PC-9 (cell line): ENCODE measurements around the gene PIK3R3. TPM values are rescaled to one million over a fixed set of nuclear protein-coding genes. Genes with fewer than 3 reads are reported as not detected.
"Not testable (repeated sequence)": the region's sequence is repeated elsewhere in the genome, so short reads cannot be mapped to it uniquely, and the experiment has no call there.

Experiments
- BruUV-seq: library from RNA; stranded (reverse); fragments of 400-500 nt; replicated peaks from 2 replicates; lab custom pipeline; 2021; lab: Mats Ljungman, UMichigan
- CTCF ChIA-PET: fragments of 300-600 bp; sonication (Branson Sonifier 250); formaldehyde crosslinking; loops from one replicate; lab custom pipeline; 2022; ENCODE audit warnings: antibody characterized with exemption; lab: Charles Lee
- POLR2A ChIA-PET: fragments of 300-600 bp; sonication (Branson Sonifier 250); formaldehyde crosslinking; loops from one replicate; lab custom pipeline; 2022; ENCODE audit warnings: antibody characterized with exemption; ENCODE audit not compliant: unreplicated experiment; lab: Charles Lee
- DNase-seq, 2 experiments: peaks; one replicate each; pipeline versions ENCODE4 v3.0.0 to v3.0.0-alpha.2; 2015 to 2022; ENCODE audit warnings: mixed read lengths in 1 of 2
- H2AFZ ChIP-seq: fragments of 200-600 bp; sonication (generic); 2 replicates; pipeline ENCODE4 v1.8.1; 2017; ENCODE audit warnings: antibody characterized with exemption
- H3F3A ChIP-seq: fragments of 200-600 bp; sonication (generic); 2 replicates; pipeline ENCODE4 v1.8.1; 2017; ENCODE audit warnings: antibody characterized with exemption, mild to moderate bottlenecking, low read depth; ENCODE audit not compliant: insufficient read depth
- H3K27ac ChIP-seq: fragments of 200-600 bp; sonication (generic); 2 replicates; pipeline ENCODE4 v1.6.1; 2016; ENCODE audit warnings: mixed run types
- H3K27me3 ChIP-seq: fragments of 200-600 bp; sonication (generic); 2 replicates; pipeline ENCODE4 v1.6.1; 2016; ENCODE audit warnings: low read depth, mixed run types; ENCODE audit not compliant: insufficient read depth
- H3K36me3 ChIP-seq: fragments of 200-600 bp; sonication (generic); 2 replicates; pipeline ENCODE4 v1.6.1; 2016; ENCODE audit warnings: low read depth, mixed run types
- H3K4me1 ChIP-seq: fragments of 200-600 bp; sonication (generic); replicated peaks from 2 replicates; pipeline ENCODE4 v1.6.1; 2016; ENCODE audit warnings: mixed run types; ENCODE audit not compliant: insufficient read depth
- H3K4me2 ChIP-seq: fragments of 200-600 bp; sonication (generic); 2 replicates; pipeline ENCODE4 v1.6.1; 2017; ENCODE audit warnings: mixed run types
- H3K4me3 ChIP-seq: fragments of 200-600 bp; sonication (generic); 2 replicates; pipeline ENCODE4 v1.6.1; 2016; ENCODE audit warnings: mixed run types
- H3K79me2 ChIP-seq: fragments of 200-600 bp; sonication (generic); 2 replicates; pipeline ENCODE4 v1.6.1; 2017; ENCODE audit warnings: low read depth, mixed run types
- H3K9me2 ChIP-seq: fragments of 200-600 bp; sonication (generic); 2 replicates; pipeline ENCODE4 v1.8.1; 2017; ENCODE audit warnings: mild to moderate bottlenecking; ENCODE audit not compliant: insufficient read depth
- H3K9me3 ChIP-seq: fragments of 200-600 bp; sonication (generic); 2 replicates; pipeline ENCODE4 v1.8.1; 2016; ENCODE audit warnings: low read depth; ENCODE audit not compliant: insufficient read depth
- H4K20me1 ChIP-seq: fragments of 200-600 bp; sonication (generic); 2 replicates; pipeline ENCODE4 v1.8.1; 2017; ENCODE audit not compliant: insufficient read depth
- CTCF ChIP-seq: fragments of 200-600 bp; sonication (generic); conservative IDR thresholded peaks from 2 replicates; pipeline ENCODE4 v1.6.1; 2017; ENCODE audit warnings: mixed run types, antibody characterized with exemption, mild to moderate bottlenecking, moderate library complexity
- EZH2 ChIP-seq: fragments of 200-600 bp; sonication (generic); IDR thresholded peaks from 2 replicates; pipeline ENCODE4 v1.8.0; 2017; ENCODE audit warnings: antibody characterized with exemption, low read depth
- intact Hi-C: fragments of 100-400 bp; cut with micrococcal nuclease; formaldehyde crosslinking; loops from one replicate; pipeline ENCODE4 v1.10.0; 2022; ENCODE audit not compliant: unreplicated experiment
- total RNA-seq: library from RNA; stranded (reverse); gene quantifications from 2 replicates; pipeline ENCODE4 v1.2.3, GENCODE V29; 2021

Gene PIK3R3
- total RNA-seq, 1 experiment from 2014 or later = 44.2 TPM

DNA sequence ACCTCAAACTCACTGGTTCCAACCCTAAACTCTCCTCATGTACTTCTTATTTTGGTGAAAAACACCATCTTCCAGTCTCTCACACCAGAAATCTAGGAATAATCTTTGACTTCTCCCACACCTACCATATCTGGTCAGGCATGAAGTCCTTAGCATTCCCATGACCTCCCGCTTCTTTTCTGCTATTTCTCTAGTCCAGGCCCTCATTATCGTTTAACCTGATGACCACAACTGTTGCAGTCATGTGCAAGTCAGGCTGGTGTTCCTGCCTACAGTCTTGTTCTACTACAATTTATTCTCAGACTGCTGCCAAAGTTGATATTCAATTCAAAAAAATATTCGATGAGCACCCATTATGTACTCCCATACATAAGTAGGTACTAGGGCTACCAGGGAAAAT is 71.3 kb downstream of the PIK3R3 start:
- Histone ChIP-seq H4K20me1 (no peaks in the 10 kb centered on the region), H3K27me3 (no peaks in the 10 kb centered on the region), H3F3A (peaks cover 29% of the 10 kb centered on the region; the same call in 1 of the 2 replicates), H3K79me2 (0 out of 2 replicates have a peak, but pooled peaks cover 1% of the 10 kb centered on the region), H3K9me2 (no peaks in the 10 kb centered on the region), H3K4me1 (no peaks in the 10 kb centered on the region), H2AFZ (no peak overlapping the region), H3K27ac (no peak overlapping the region), H3K4me2 (no peak overlapping the region), H3K4me3 (no peak overlapping the region), H3K9me3 (no peaks in the 10 kb centered on the region), H3K36me3 (peaks cover 59% of the 10 kb centered on the region)
- CTCF ChIA-PET = no interaction called here
- no peak for TF ChIP-seq CTCF
- TF ChIP-seq EZH2 = no peak
- BruUV-seq = no TSS peak
- DNase-seq = no peak
- POLR2A ChIA-PET = interaction anchor here (0.5 to 1.1 kb wide), 2 partner anchors 128 to 411 kb away, joined by 6 to 8 read pairs; no protein-coding TSS in a partner anchor
- intact Hi-C loops = no loop called here

- Histone ChIP-seq H3K27me3 (no peaks in the 10 kb centered on the region), H3K79me2 (no peaks in the 10 kb centered on the region), H4K20me1 (no peaks in the 10 kb centered on the region), H3F3A (peaks cover 23% of the 10 kb centered on the region; the same call in 1 of the 2 replicates), H2AFZ (no peak overlapping the region), H3K4me2 (no peak overlapping the region), H3K9me2 (no peaks in the 10 kb centered on the region), H3K4me1 (0 out of 2 replicates have a peak, but pooled peaks cover 2% of the 10 kb centered on the region), H3K9me3 (no peaks in the 10 kb centered on the region), H3K27ac (no peak overlapping the region), H3K4me3 (no peak overlapping the region), H3K36me3 (peaks cover 57% of the 10 kb centered on the region)
- intact Hi-C loops = no loop called here
- DNase-seq = no peak
- ChIA-PET CTCF (no interaction called here), POLR2A (no interaction called here)
- no TSS peak for BruUV-seq
- TF ChIP-seq CTCF = no peak
- TF ChIP-seq EZH2 = no peak
These were observed 73.5 kb downstream of the PIK3R3 start for GRCh38 chr1:46058936-46059335.

GRCh38 chr1:46057781-46058180 is 74.6 kb downstream of the PIK3R3 start:
- intact Hi-C loops = no loop called here
- no TSS peak for BruUV-seq

GRCh38 chr1:46057215-46057614 is 75.2 kb downstream of the PIK3R3 start:
- POLR2A ChIA-PET, DNase-seq, BruUV-seq, H3K9me2 ChIP-seq, H2AFZ ChIP-seq, H4K20me1 ChIP-seq, H3K27me3 ChIP-seq, intact Hi-C loops, H3K4me2 ChIP-seq, H3K79me2 ChIP-seq, H3K9me3 ChIP-seq, H3K4me1 ChIP-seq, H3K27ac ChIP-seq, CTCF ChIA-PET, H3K4me3 ChIP-seq: not testable (repeated sequence)
- H3K36me3 ChIP-seq = peaks cover 56% of the 10 kb centered on the region
- peaks cover 13% of the 10 kb centered on the region; the same call in 1 of the 2 replicates for H3F3A ChIP-seq

More at GRCh38 chr1:46057781-46058180, 74.6 kb downstream of the PIK3R3 start:
- no peak overlapping the region for H3K4me2 ChIP-seq
- H3F3A ChIP-seq = peaks cover 13% of the 10 kb centered on the region; the same call in 1 of the 2 replicates
- CTCF ChIA-PET = no interaction called here
- 0 out of 2 replicates have a peak, but pooled peaks cover 5% of the 10 kb centered on the region for H3K4me1 ChIP-seq
- no peaks in the 10 kb centered on the region for H3K27me3 ChIP-seq
- H3K27ac ChIP-seq = no peak overlapping the region
- TF ChIP-seq CTCF (no peak), EZH2 (no peak)
- H3K36me3 ChIP-seq = peaks cover 56% of the 10 kb centered on the region
- no peaks in the 10 kb centered on the region for H3K9me3 ChIP-seq
- no peak for DNase-seq
- no peaks in the 10 kb centered on the region for H3K9me2 ChIP-seq
- no peaks in the 10 kb centered on the region for H3K79me2 ChIP-seq
- POLR2A ChIA-PET = no interaction called here
- H2AFZ ChIP-seq = no peak overlapping the region
- H3K4me3 ChIP-seq = no peak overlapping the region
- H4K20me1 ChIP-seq = no peaks in the 10 kb centered on the region
